Activated CD8-positive, alpha-beta T cell treated with anti-CD3 and anti-CD28 coated beads for 36 hours (primary cell): ENCODE results near the gene ATP6V0C. TPM values are rescaled to one million over a fixed set of nuclear protein-coding genes. Genes with fewer than 3 reads are reported as not detected.

Source experiments
- ATAC-seq: fragments of 200-7000 bp; cut with Tn5 transposase; one replicate; pipeline ENCODE4 v1.10.0; 2021; ENCODE audit warnings: mild to moderate bottlenecking, moderate library complexity
- CTCF ChIA-PET: fragments of 350-600 bp; sonication (Branson Sonifier 250); formaldehyde crosslinking; loops from one replicate; lab custom pipeline; 2021; ENCODE audit warnings: antibody characterized with exemption; lab: Charles Lee
- POLR2A ChIA-PET: fragments of 350-600 bp; sonication (Branson Sonifier 250); formaldehyde crosslinking; loops from one replicate; lab custom pipeline; 2021; ENCODE audit warnings: antibody characterized with exemption; lab: Charles Lee
- DNase-seq: peaks from one replicate; pipeline ENCODE4 v3.0.0-alpha.2; 2020
- H3K27ac Mint-ChIP-seq: one replicate; pipeline ENCODE4 v1.8.0; 2021; ENCODE audit warnings: mild to moderate bottlenecking, mixed read lengths
- H3K27me3 Mint-ChIP-seq: one replicate; pipeline ENCODE4 v1.8.0; 2021; ENCODE audit warnings: mixed read lengths
- H3K36me3 Mint-ChIP-seq: one replicate; pipeline ENCODE4 v1.8.0; 2021; ENCODE audit warnings: low read depth, mixed read lengths
- H3K4me1 Mint-ChIP-seq: one replicate; pipeline ENCODE4 v1.8.0; 2021; ENCODE audit warnings: low read depth, mixed read lengths
- H3K4me3 Mint-ChIP-seq: one replicate; pipeline ENCODE4 v1.8.0; 2021; ENCODE audit warnings: mild to moderate bottlenecking, moderate library complexity, mixed read lengths
- H3K9me3 Mint-ChIP-seq: one replicate; pipeline ENCODE4 v1.8.0; 2021; ENCODE audit warnings: mixed read lengths
- intact Hi-C: fragments of 100-400 bp; cut with micrococcal nuclease; formaldehyde crosslinking; loops from one replicate; pipeline ENCODE4 v1.10.0; 2022
- total RNA-seq, 2 experiments: library from RNA; stranded (reverse); gene quantifications; one replicate each; pipeline ENCODE4 v1.2.3, GENCODE V29; 2021
- TF ChIP-seq, protein P1 (sequence below): fragments of 200-600 bp; IDR thresholded peaks from one replicate; pipeline ENCODE4 v1.8.0; 2022; ENCODE audit warnings: antibody characterized with exemption, mild to moderate bottlenecking

Gene ATP6V0C
- total RNA-seq, 2 experiments from 2014 or later, result 85.9 to 88.6 TPM

- Mint-ChIP-seq H3K27me3 (no peaks in the 10 kb centered on the region), H3K4me3 (peak overlapping the region; percentile 83), H3K9me3 (no peaks in the 10 kb centered on the region), H3K27ac (peak overlapping the region; percentile 92), H3K4me1 (peaks cover 42% of the 10 kb centered on the region), H3K36me3 (peaks cover 18% of the 10 kb centered on the region)
- CTCF ChIA-PET, result interaction anchor here (1.1 to 1.4 kb wide), 3 partner anchors 12 to 92 kb away, joined by 3 to 4 read pairs (median 4); partner anchors contain the start of gene CCNF
- TF ChIP-seq, protein P1, sequence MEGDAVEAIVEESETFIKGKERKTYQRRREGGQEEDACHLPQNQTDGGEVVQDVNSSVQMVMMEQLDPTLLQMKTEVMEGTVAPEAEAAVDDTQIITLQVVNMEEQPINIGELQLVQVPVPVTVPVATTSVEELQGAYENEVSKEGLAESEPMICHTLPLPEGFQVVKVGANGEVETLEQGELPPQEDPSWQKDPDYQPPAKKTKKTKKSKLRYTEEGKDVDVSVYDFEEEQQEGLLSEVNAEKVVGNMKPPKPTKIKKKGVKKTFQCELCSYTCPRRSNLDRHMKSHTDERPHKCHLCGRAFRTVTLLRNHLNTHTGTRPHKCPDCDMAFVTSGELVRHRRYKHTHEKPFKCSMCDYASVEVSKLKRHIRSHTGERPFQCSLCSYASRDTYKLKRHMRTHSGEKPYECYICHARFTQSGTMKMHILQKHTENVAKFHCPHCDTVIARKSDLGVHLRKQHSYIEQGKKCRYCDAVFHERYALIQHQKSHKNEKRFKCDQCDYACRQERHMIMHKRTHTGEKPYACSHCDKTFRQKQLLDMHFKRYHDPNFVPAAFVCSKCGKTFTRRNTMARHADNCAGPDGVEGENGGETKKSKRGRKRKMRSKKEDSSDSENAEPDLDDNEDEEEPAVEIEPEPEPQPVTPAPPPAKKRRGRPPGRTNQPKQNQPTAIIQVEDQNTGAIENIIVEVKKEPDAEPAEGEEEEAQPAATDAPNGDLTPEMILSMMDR, result no peak
- POLR2A ChIA-PET, result interaction anchor here (0.6 to 6.2 kb wide), 8 partner anchors 8 to 556 kb away, joined by 3 to 67 read pairs (median 4); partner anchors contain the start of genes CEMP1, PDPK1, RPS2 and TEDC2
- ATAC-seq, result peak; percentile 54
- intact Hi-C loops, result no loop called here
- peak; percentile 67 for DNase-seq
Measured at GRCh38 chr16:2520784-2521531, 7.2 kb downstream of the ATP6V0C start.

DNA sequence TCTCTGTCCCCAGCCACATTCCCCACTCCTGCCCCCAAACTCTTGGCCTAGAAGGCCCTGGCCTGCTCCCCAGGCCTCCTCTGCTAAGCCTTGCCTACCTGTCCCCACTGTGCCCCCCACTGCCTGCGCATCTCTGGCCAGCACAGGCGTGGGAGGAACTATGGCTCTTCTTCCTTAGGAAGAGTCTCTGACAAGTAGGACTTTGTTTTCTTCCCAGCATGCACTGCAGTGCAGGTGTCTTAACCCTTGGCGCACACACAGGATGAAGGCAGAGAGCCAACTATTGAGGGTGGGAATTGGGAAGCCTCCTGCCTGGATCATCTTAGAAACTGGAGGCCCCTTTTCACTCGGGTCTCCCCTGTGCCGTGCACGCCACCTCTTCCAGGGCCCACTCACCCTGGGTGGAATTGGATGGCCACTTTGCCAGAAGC, 10.1 kb downstream of the ATP6V0C start:
- TF ChIP-seq, protein P1, result no peak
- H3K9me3 Mint-ChIP-seq, result no peaks in the 10 kb centered on the region
- ChIA-PET POLR2A (interaction anchor here (1.0 to 6.2 kb wide), 3 partner anchors 8 to 64 kb away, joined by 3 to 67 read pairs (median 3); partner anchors contain the start of genes ATP6V0C, CEMP1 and TEDC2), CTCF (no interaction called here)
- ATAC-seq, result no peak
- no peak overlapping the region for H3K27ac Mint-ChIP-seq
- no peak overlapping the region for H3K4me3 Mint-ChIP-seq
- H3K36me3 Mint-ChIP-seq, result peaks cover 19% of the 10 kb centered on the region
- intact Hi-C loops, result no loop called here
- no peak for DNase-seq
- H3K27me3 Mint-ChIP-seq, result no peaks in the 10 kb centered on the region
- H3K4me1 Mint-ChIP-seq, result peaks cover 17% of the 10 kb centered on the region

DNA sequence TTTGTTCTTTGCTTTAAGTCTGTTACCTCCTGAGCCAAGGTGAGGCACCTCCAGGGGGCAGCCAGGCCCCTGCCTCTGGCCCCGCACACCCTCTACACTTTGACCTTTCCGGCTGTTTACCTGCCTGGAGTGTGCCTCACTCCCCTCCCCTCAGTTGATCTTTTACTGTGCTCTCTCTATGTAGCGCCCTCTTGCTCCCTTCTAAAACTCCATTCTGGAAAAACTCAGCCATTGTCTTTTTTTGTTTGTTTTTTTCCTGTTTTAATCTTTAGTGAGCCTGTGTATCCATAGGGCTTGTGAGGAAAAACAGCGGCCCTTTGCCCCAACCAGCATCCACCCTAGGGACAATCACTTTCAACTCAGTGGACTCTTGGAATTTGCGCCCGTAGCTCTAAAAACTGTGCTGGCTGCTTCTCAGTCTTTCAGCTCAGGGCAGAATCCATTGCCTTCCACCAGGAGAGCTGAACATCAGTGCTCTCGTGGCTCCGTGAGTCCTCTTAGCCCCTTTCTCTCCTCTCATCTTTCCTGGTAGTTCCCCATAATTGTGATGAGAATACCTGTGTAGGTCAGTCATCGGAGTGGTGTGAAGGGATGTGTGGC, 10.7 kb downstream of the ATP6V0C start:
- TF ChIP-seq, protein P1, result no peak
- POLR2A ChIA-PET, result interaction anchor here (1.0 kb wide), 1 partner anchor 10 kb away, joined by 3 read pairs; the partner anchor contains the start of gene ATP6V0C
- Mint-ChIP-seq H3K9me3 (no peaks in the 10 kb centered on the region), H3K4me3 (no peak overlapping the region), H3K27ac (peak overlapping the region; percentile 5), H3K4me1 (peaks cover 13% of the 10 kb centered on the region), H3K27me3 (no peaks in the 10 kb centered on the region), H3K36me3 (peaks cover 19% of the 10 kb centered on the region)
- intact Hi-C loops, result no loop called here
- ATAC-seq (no peak), DNase-seq (no peak)
- CTCF ChIA-PET, result interaction anchor here (1.4 kb wide), 1 partner anchor 8 kb away, joined by 3 read pairs; no protein-coding TSS in a partner anchor

DNA sequence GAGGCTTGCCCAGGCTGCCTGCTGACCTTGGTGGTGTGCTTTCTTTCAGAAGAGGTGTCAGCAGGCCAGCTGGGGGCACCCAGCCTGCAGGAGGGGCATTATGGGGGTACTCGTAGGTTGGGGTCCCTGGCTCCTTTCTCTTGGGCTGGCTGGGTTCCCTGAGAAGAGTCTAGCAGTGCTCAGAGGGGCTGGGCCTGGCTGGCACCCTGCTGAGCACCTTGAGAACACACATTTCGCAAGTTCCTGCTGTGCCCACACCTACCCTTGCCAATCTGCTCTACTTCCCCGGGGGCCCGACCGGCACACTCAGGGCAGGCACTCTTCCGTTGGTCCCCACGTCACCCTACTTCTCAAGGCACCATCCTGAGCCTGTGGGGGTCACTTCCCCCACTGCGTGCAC, 12.4 kb downstream of the ATP6V0C start:
- CTCF ChIA-PET, result no interaction called here
- no peak overlapping the region for H3K4me3 Mint-ChIP-seq
- no peak overlapping the region for H3K27ac Mint-ChIP-seq
- TF ChIP-seq, protein P1, result no peak
- DNase-seq, result no peak
- H3K9me3 Mint-ChIP-seq, result no peaks in the 10 kb centered on the region
- peaks cover 8% of the 10 kb centered on the region for H3K4me1 Mint-ChIP-seq
- POLR2A ChIA-PET, result no interaction called here
- no peak for ATAC-seq
- no peaks in the 10 kb centered on the region for H3K27me3 Mint-ChIP-seq
- peaks cover 15% of the 10 kb centered on the region for H3K36me3 Mint-ChIP-seq
- intact Hi-C loops, result no loop called here
